ENCODE measurements around the gene GET3.
"Not testable (repeated sequence)": the region's sequence is repeated elsewhere in the genome, so short reads cannot be mapped to it uniquely, and the experiment has no call there.

Gene GET3

GRCh38 chr19:12792051-12792852, 55.0 kb downstream of the GET3 start:
- peak; percentile 56 for DNase-seq (ENCODE audit: low read depth)

- DNase-seq (ENCODE audit: low read depth): no peak
Measured at GRCh38 chr19:12792853-12793289, 55.6 kb downstream of the GET3 start.

- DNase-seq (ENCODE audit: low read depth): peak; percentile 92
Measured at GRCh38 chr19:12793290-12794195, 56.2 kb downstream of the GET3 start.

- no peak for DNase-seq (ENCODE audit: low read depth)
Measured at GRCh38 chr19:12794196-12794941, 57.1 kb downstream of the GET3 start.

GRCh38 chr19:12794971-12795381, 57.7 kb downstream of the GET3 start:
- DNase-seq (ENCODE audit: low read depth): no peak

- DNase-seq (ENCODE audit: low read depth): peak; percentile 67
Measured at GRCh38 chr19:12796146-12797071, 59.1 kb downstream of the GET3 start.

- no peak for DNase-seq (ENCODE audit: low read depth)
Measured at GRCh38 chr19:12797141-12797587, 59.9 kb downstream of the GET3 start.

GRCh38 chr19:12797607-12798006, 60.3 kb downstream of the GET3 start:
- DNase-seq (ENCODE audit: low read depth): not testable (repeated sequence)

Data from activated T-cell treated with anti-CD3 and anti-CD28 coated beads for 1 hour (primary cell).